Measurements from ENCODE around the gene SMG6. TPM values are rescaled to one million over a fixed set of nuclear protein-coding genes. Genes with fewer than 3 reads are reported as not detected.

Gene SMG6
- total and polyA plus RNA-seq, 8 donors, result 27.7 to 42.2 (median 38.5) TPM

- no peak for TF ChIP-seq CTCF (IDR thresholded peaks at IDR 0.05)
- intact Hi-C loops (cut with DNase I), result no loop called here
- Histone ChIP-seq H3K27ac (no peak overlapping the region), H3K4me1 (peaks cover 29 to 47% of the 10 kb centered on the region in 2 donors), H3K4me3 (no peak overlapping the region), H3K27me3 (no peaks in the 10 kb centered on the region), H3K36me3 (no peaks in the 10 kb centered on the region), H3K9me3 (no peaks in the 10 kb centered on the region)
- DNase-seq (no peak), ATAC-seq (no peak)
Measured at GRCh38 chr17:2120586-2121335, 182.8 kb downstream of the SMG6 start.

GRCh38 chr17:2113279-2113622 lies 190.3 kb downstream of the SMG6 start:
- Histone ChIP-seq H3K36me3 (no peaks in the 10 kb centered on the region), H3K4me1 (peaks cover 0 to 14% of the 10 kb centered on the region in 2 donors), H3K4me3 (no peak overlapping the region), H3K27me3 (no peaks in the 10 kb centered on the region), H3K27ac (no peak overlapping the region), H3K9me3 (no peaks in the 10 kb centered on the region)
- ATAC-seq (no peak), DNase-seq (no peak)
- TF ChIP-seq CTCF (IDR thresholded peaks at IDR 0.05), result no peak
- intact Hi-C loops (cut with DNase I), result no loop called here

- Histone ChIP-seq H3K4me1 (peaks cover 0 to 14% of the 10 kb centered on the region in 2 donors), H3K27ac (peak overlapping the region in 1 of 2 donors; percentile 7), H3K4me3 (no peak overlapping the region), H3K36me3 (no peaks in the 10 kb centered on the region), H3K27me3 (no peaks in the 10 kb centered on the region), H3K9me3 (no peaks in the 10 kb centered on the region)
- no peak for TF ChIP-seq CTCF (IDR thresholded peaks at IDR 0.05)
- peak in 2 of 4 donors; percentile 66 to 88 for DNase-seq
- peak; percentile 91 for ATAC-seq
- intact Hi-C loops (cut with DNase I), result no loop called here
Measured at GRCh38 chr17:2111691-2112090, 191.9 kb downstream of the SMG6 start.

- Histone ChIP-seq H3K9me3 (no peaks in the 10 kb centered on the region), H3K4me3 (no peak overlapping the region), H3K36me3 (no peaks in the 10 kb centered on the region), H3K27me3 (no peaks in the 10 kb centered on the region), H3K27ac (no peak overlapping the region), H3K4me1 (peaks cover 0 to 14% of the 10 kb centered on the region in 2 donors)
- DNase-seq (no peak), ATAC-seq (no peak)
- intact Hi-C loops (cut with DNase I), result no loop called here
- no peak for TF ChIP-seq CTCF (IDR thresholded peaks at IDR 0.05)
Measured at GRCh38 chr17:2110436-2110835, 193.1 kb downstream of the SMG6 start.

DNA sequence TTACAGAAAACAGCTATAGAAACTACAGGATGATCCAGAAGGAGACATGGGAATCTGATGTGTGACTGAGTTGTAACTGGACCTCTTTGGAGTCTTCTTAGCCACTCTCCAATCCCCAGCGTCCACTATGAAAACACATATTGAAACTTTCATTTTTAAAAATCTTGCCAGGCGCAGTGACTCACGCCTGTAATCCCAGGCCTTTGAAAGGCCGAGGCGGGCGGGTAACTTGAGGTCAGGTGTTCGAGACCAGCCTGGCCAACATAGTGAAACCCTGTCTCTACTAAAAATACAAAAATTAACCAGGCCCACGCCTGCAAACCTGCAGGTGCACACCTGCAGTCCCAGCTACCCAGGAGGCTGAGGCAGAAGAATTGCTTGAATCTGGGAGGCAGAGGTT lies 195.4 kb downstream of the SMG6 start:
- intact Hi-C loops (cut with DNase I), result no loop called here
- peaks cover 0 to 12% of the 10 kb centered on the region in 2 donors for H3K4me1 ChIP-seq

More for the DNA sequence above, 195.4 kb downstream of the SMG6 start:
- no peak for TF ChIP-seq CTCF (IDR thresholded peaks at IDR 0.05)
- Histone ChIP-seq H3K4me3 (no peak overlapping the region), H3K27me3 (no peaks in the 10 kb centered on the region), H3K9me3 (no peaks in the 10 kb centered on the region), H3K36me3 (no peaks in the 10 kb centered on the region), H3K27ac (no peak overlapping the region)
- no peak for ATAC-seq
- no peak for DNase-seq

Measured in left lung (tissue), 10 donors.